Measurements from ENCODE around the gene GRM4.

GRCh38 chr6:34177181-34177591 lies 31.3 kb upstream of the GRM4 start:
- TF ChIP-seq CTCF (IDR thresholded peaks at IDR 0.05) (no peak), POLR2AphosphoS5 (IDR thresholded peaks at IDR 0.05) (no peak)
